RWPE2 (cell line): Measurements from ENCODE around the gene FOLR2.
A peak's percentile ranks its signal among the peaks of the same experiment; 100 is the strongest.

Experiments used
- ATAC-seq: fragments of 200-7000 bp; cut with Tn5 transposase; 3 replicates; pipeline ENCODE4 v1.9.1; 2021; ENCODE audit warnings: low read depth
- DNase-seq: peaks from one replicate; pipeline ENCODE4 v3.0.0-alpha.2; 2020; ENCODE audit warnings: low spot score
- H3K27ac ChIP-seq: fragments of 450-650 bp; 2 replicates; pipeline ENCODE4 v1.5.1; 2017; ENCODE audit warnings: mild to moderate bottlenecking; ENCODE audit not compliant: poor library complexity, severe bottlenecking
- H3K27me3 ChIP-seq: fragments of 250-450 bp; sonication (Bioruptor Pico); 2 replicates; pipeline ENCODE4 v1.5.1; 2021; ENCODE audit warnings: mild to moderate bottlenecking, moderate library complexity; ENCODE audit not compliant: insufficient read depth, poor library complexity, severe bottlenecking
- H3K36me3 ChIP-seq: fragments of 250-450 bp; sonication (Bioruptor Pico); 2 replicates; pipeline ENCODE4 v1.5.1; 2020; ENCODE audit warnings: low read depth, mild to moderate bottlenecking, moderate library complexity
- H3K4me1 ChIP-seq: fragments of 250-450 bp; sonication (Bioruptor Pico); 2 replicates; pipeline ENCODE4 v1.5.1; 2021; ENCODE audit warnings: mild to moderate bottlenecking, moderate library complexity; ENCODE audit not compliant: insufficient read depth, poor library complexity, severe bottlenecking
- H3K4me3 ChIP-seq: fragments of 250-450 bp; sonication (Bioruptor Pico); 2 replicates; pipeline ENCODE4 v1.5.1; 2021; ENCODE audit warnings: mild to moderate bottlenecking, moderate library complexity; ENCODE audit not compliant: severe bottlenecking
- H3K9me3 ChIP-seq: fragments of 250-450 bp; sonication (Bioruptor Pico); 2 replicates; pipeline ENCODE4 v1.5.1; 2021; ENCODE audit warnings: mild to moderate bottlenecking, moderate library complexity; ENCODE audit not compliant: severe bottlenecking
- TF ChIP-seq, protein P1 (sequence below): fragments of 450-650 bp; IDR thresholded peaks from one replicate; pipeline ENCODE4 v1.5.1; 2017; ENCODE audit warnings: mild to moderate bottlenecking, moderate library complexity; ENCODE audit not compliant: poor library complexity, severe bottlenecking

FOLR2 gene

GRCh38 chr11:72236083-72236697, 19.6 kb downstream of the FOLR2 start:
- H3K4me3 ChIP-seq = no peak overlapping the region
- peaks cover 68% of the 10 kb centered on the region for H3K36me3 ChIP-seq
- no peaks in the 10 kb centered on the region for H3K9me3 ChIP-seq
- TF ChIP-seq, protein P1, sequence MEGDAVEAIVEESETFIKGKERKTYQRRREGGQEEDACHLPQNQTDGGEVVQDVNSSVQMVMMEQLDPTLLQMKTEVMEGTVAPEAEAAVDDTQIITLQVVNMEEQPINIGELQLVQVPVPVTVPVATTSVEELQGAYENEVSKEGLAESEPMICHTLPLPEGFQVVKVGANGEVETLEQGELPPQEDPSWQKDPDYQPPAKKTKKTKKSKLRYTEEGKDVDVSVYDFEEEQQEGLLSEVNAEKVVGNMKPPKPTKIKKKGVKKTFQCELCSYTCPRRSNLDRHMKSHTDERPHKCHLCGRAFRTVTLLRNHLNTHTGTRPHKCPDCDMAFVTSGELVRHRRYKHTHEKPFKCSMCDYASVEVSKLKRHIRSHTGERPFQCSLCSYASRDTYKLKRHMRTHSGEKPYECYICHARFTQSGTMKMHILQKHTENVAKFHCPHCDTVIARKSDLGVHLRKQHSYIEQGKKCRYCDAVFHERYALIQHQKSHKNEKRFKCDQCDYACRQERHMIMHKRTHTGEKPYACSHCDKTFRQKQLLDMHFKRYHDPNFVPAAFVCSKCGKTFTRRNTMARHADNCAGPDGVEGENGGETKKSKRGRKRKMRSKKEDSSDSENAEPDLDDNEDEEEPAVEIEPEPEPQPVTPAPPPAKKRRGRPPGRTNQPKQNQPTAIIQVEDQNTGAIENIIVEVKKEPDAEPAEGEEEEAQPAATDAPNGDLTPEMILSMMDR = no peak
- no peak overlapping the region for H3K27ac ChIP-seq
- no peak for DNase-seq
- H3K27me3 ChIP-seq = peaks cover 10% of the 10 kb centered on the region
- no peak for ATAC-seq
- no peaks in the 10 kb centered on the region for H3K4me1 ChIP-seq

GRCh38 chr11:72236774-72237111, 20.1 kb downstream of the FOLR2 start:
- no peaks in the 10 kb centered on the region for H3K4me1 ChIP-seq
- H3K27me3 ChIP-seq = peaks cover 10% of the 10 kb centered on the region
- ATAC-seq (no peak), DNase-seq (no peak)
- H3K9me3 ChIP-seq = no peaks in the 10 kb centered on the region
- TF ChIP-seq, protein P1 = no peak
- H3K27ac ChIP-seq = no peak overlapping the region
- peaks cover 62% of the 10 kb centered on the region for H3K36me3 ChIP-seq
- no peak overlapping the region for H3K4me3 ChIP-seq

GRCh38 chr11:72237112-72237931, 20.7 kb downstream of the FOLR2 start:
- Histone ChIP-seq H3K36me3 (peaks cover 57% of the 10 kb centered on the region), H3K9me3 (no peaks in the 10 kb centered on the region), H3K4me3 (no peak overlapping the region), H3K27me3 (peaks cover 15% of the 10 kb centered on the region), H3K4me1 (no peaks in the 10 kb centered on the region), H3K27ac (no peak overlapping the region)
- ATAC-seq (no peak), DNase-seq (no peak)
- TF ChIP-seq, protein P1 = no peak

GRCh38 chr11:72238040-72238450, 21.5 kb downstream of the FOLR2 start:
- ATAC-seq (peak; percentile 16; the same call in 1 of the 3 replicates), DNase-seq (no peak)
- Histone ChIP-seq H3K9me3 (no peaks in the 10 kb centered on the region), H3K36me3 (peaks cover 49% of the 10 kb centered on the region), H3K4me1 (no peaks in the 10 kb centered on the region), H3K4me3 (no peak overlapping the region), H3K27ac (no peak overlapping the region), H3K27me3 (peaks cover 20% of the 10 kb centered on the region)
- TF ChIP-seq, protein P1 = peak; percentile 64
